HepG2 (cell line): Measurements from ENCODE around the gene CLN6. TPM values are rescaled to one million over a fixed set of nuclear protein-coding genes. Genes with fewer than 3 reads are reported as not detected.

Experiments used
- ATAC-seq: fragments of 200-7000 bp; cut with Tn5 transposase; 3 replicates; pipeline ENCODE4 v1.9.1; 2020; ENCODE audit warnings: mild to moderate bottlenecking, moderate library complexity
- BruUV-seq: library from RNA; stranded (reverse); fragments of 400-500 nt; replicated peaks from 2 replicates; lab custom pipeline; 2021; lab: Mats Ljungman, UMichigan
- CTCF ChIA-PET: fragments of 300-600 bp; formaldehyde crosslinking; extraction: SDS; loops from one replicate; lab custom pipeline; 2021; ENCODE audit warnings: low total read pairs, inconsistent platforms, low intra/inter-chr PET ratio; lab: Yijun Ruan, JAX
- POLR2A ChIA-PET: fragments of 350-600 bp; sonication (Branson Sonifier 250); formaldehyde crosslinking; loops from one replicate; lab custom pipeline; 2020; ENCODE audit warnings: antibody characterized with exemption, inconsistent platforms; lab: Yijun Ruan, JAX
- DNase-seq: peaks from one replicate; pipeline ENCODE4 v3.0.0-alpha.2; 2015; ENCODE audit warnings: low spot score
- FAIRE-seq: peaks from 3 replicates; lab custom pipeline; 2011; peaks lifted over from hg19 to GRCh38; lab: Jason Lieb, UNC
- H2AFZ ChIP-seq: one replicate; pipeline ENCODE4 v1.6.1; 2011; ENCODE audit warnings: low read length, inconsistent platforms
- H3K27ac ChIP-seq: fragments of 300-600 bp; 3 replicates; pipeline ENCODE4 v1.8.0; 2011; ENCODE audit warnings: mixed run types, mild to moderate bottlenecking, mixed read lengths, low read length, inconsistent platforms; ENCODE audit not compliant: insufficient read depth; ENCODE audit errors: extremely low read length
- H3K27me3 ChIP-seq, 2 experiments: fragments of 200-600 bp in 1 of 2; 2 replicates in 1 of 2; 3 replicates in 1 of 2; pipeline versions ENCODE4 v1.6.0 to v1.8.0; 2011; ENCODE audit warnings: low read length in 2 of 2, mild to moderate bottlenecking in 2 of 2, moderate library complexity in 2 of 2, inconsistent platforms in 1 of 2; ENCODE audit not compliant: insufficient read depth in 2 of 2, control insufficient read depth in 1 of 2
- H3K36me3 ChIP-seq, 2 experiments: fragments of 200-600 bp in 1 of 2; replicated peaks in 1 of 2; 2 replicates in 1 of 2; 3 replicates in 1 of 2; pipeline versions ENCODE4 v1.5.1 to v1.8.0; 2011; ENCODE audit warnings: low read length in 2 of 2, inconsistent platforms in 1 of 2; ENCODE audit not compliant: insufficient read depth in 2 of 2, control insufficient read depth in 1 of 2
- H3K4me1 ChIP-seq: 2 replicates; pipeline ENCODE4 v1.5.1; 2012; ENCODE audit warnings: low read length, inconsistent platforms; ENCODE audit not compliant: insufficient read depth
- H3K4me2 ChIP-seq: 2 replicates; pipeline ENCODE4 v1.6.0; 2011; ENCODE audit warnings: low read depth, low read length, inconsistent platforms
- H3K4me3 ChIP-seq, 3 experiments: fragments of 200-600 bp in 1 of 3; sonication (generic), shearing (Covaris generic) in 1 of 3; replicated peaks in 1 of 3; 2 replicates each; pipeline ENCODE4 v1.5.1; 2011 to 2016; ENCODE audit warnings: low read length in 3 of 3, inconsistent platforms in 2 of 3, low read depth in 2 of 3, mild to moderate bottlenecking in 2 of 3, control low read depth in 1 of 3, mixed read lengths in 1 of 3; ENCODE audit not compliant: insufficient read depth in 1 of 3
- H3K79me2 ChIP-seq: one replicate; pipeline ENCODE4 v1.6.1; 2011; ENCODE audit warnings: low read length, inconsistent platforms; ENCODE audit not compliant: insufficient read depth
- H3K9ac ChIP-seq: 2 replicates; pipeline ENCODE4 v1.6.0; 2011; ENCODE audit warnings: mild to moderate bottlenecking, low read depth, low read length, inconsistent platforms; ENCODE audit not compliant: insufficient read depth
- H3K9me3 ChIP-seq: 2 replicates; pipeline ENCODE4 v1.5.1; 2012; ENCODE audit warnings: mild to moderate bottlenecking, low read length
- H4K20me1 ChIP-seq: 2 replicates; pipeline ENCODE4 v1.6.0; 2011; ENCODE audit warnings: inconsistent platforms, mild to moderate bottlenecking, low read length, moderate library complexity; ENCODE audit not compliant: insufficient read depth
- MED13 ChIP-seq: sonication (generic); formaldehyde crosslinking; IDR thresholded peaks from 2 replicates; pipeline ENCODE4 v1.5.0; 2020; ENCODE audit warnings: missing genetic modification reagents
- MIXL1 ChIP-seq: IDR thresholded peaks from 2 replicates; pipeline ENCODE4 v1.6.1; 2016
- PHF5A ChIP-seq: IDR thresholded peaks from one replicate; pipeline ENCODE4 v1.6.1; 2018; ENCODE audit warnings: low read depth, missing genetic modification reagents; ENCODE audit not compliant: unreplicated experiment
- RAD51 ChIP-seq: fragments of 450-650 bp; IDR thresholded peaks from 2 replicates; pipeline ENCODE4 v1.6.1; 2016; ENCODE audit warnings: borderline replicate concordance
- RBAK ChIP-seq: sonication (generic); formaldehyde crosslinking; IDR thresholded peaks from 2 replicates; pipeline ENCODE4 v1.5.1; 2020; ENCODE audit warnings: mild to moderate bottlenecking, missing genetic modification reagents
- RFXANK ChIP-seq: IDR thresholded peaks from 2 replicates; pipeline ENCODE4 v1.6.1; 2016
- SOX5 ChIP-seq: IDR thresholded peaks from 2 replicates; pipeline ENCODE4 v1.6.1; 2016; ENCODE audit warnings: borderline replicate concordance
- ZBTB7B ChIP-seq: sonication (generic); formaldehyde crosslinking; IDR thresholded peaks from 2 replicates; pipeline ENCODE4 v1.4.0; 2020; ENCODE audit warnings: missing genetic modification reagents
- ZNF326 ChIP-seq: sonication (generic); formaldehyde crosslinking; IDR thresholded peaks from 2 replicates; pipeline ENCODE4 v1.4.0; 2020; ENCODE audit warnings: missing genetic modification reagents, borderline replicate concordance
- ZNF607 ChIP-seq: sonication (generic); formaldehyde crosslinking; IDR thresholded peaks from 2 replicates; pipeline ENCODE4 v1.5.1; 2020; ENCODE audit warnings: missing genetic modification reagents, mild to moderate bottlenecking, borderline replicate concordance
- ZSCAN25 ChIP-seq: sonication (generic); formaldehyde crosslinking; IDR thresholded peaks from 2 replicates; pipeline ENCODE4 v1.8.0; 2022; ENCODE audit warnings: mild to moderate bottlenecking, missing genetic modification reagents
- WGBS: methylation state at CpG from one replicate; pipeline ENCODE4 v1.1.6; 2017; ENCODE audit warnings: low lambda C conversion rate; 5-methylcytosine and 5-hydroxymethylcytosine counted together
- in situ Hi-C: cut with HindIII; loops from 2 replicates; pipeline ENCODE4 v1.10.0; 2017; ENCODE audit warnings: low pct_unique_long_range_greater_than_20kb; ENCODE audit not compliant: extremely low pct_ligation_motif_present
- intact Hi-C: fragments of 100-400 bp; cut with micrococcal nuclease; formaldehyde crosslinking; loops from one replicate; pipeline ENCODE4 v1.10.0; 2022; ENCODE audit not compliant: unreplicated experiment
- polyA plus RNA-seq, 8 experiments: library from polyadenylated mRNA; depleted of rRNA in 3 of 8; stranded (reverse) in 7 of 8; unstranded in 1 of 8; fragments of >200 nt; fragmentation: Illumina TruSeq in 4 of 8; extraction: Trizol in 4 of 8; gene quantifications; 2 replicates each; pipeline versions ENCODE4 v1.2.1 to v1.2.3, GENCODE V29; 2011 to 2016; ENCODE audit warnings: low read depth in 4 of 8, missing spikeins in 1 of 8, mixed read lengths in 1 of 8; ENCODE audit not compliant: insufficient read depth in 1 of 8
- total RNA-seq, 5 experiments: library from RNA; depleted of rRNA; stranded (reverse); fragments of >200 nt; fragmentation: Illumina TruSeq; extraction: Trizol; gene quantifications; 2 replicates each; pipeline ENCODE4 v1.2.3, GENCODE V29; 2016; ENCODE audit warnings: low read depth in 1 of 5
- TF ChIP-seq, protein P1 (sequence below): sonication (generic); formaldehyde crosslinking; IDR thresholded peaks from 2 replicates; pipeline ENCODE4 v1.8.1; 2022; ENCODE audit warnings: mild to moderate bottlenecking, missing genetic modification reagents
- TF ChIP-seq, protein P2 (sequence below): sonication (generic); formaldehyde crosslinking; IDR thresholded peaks from 2 replicates; pipeline ENCODE4 v1.4.0; 2020; ENCODE audit warnings: missing genetic modification reagents
- TF ChIP-seq, protein P3 (sequence below): sonication (generic); formaldehyde crosslinking; IDR thresholded peaks from 2 replicates; pipeline ENCODE4 v1.4.0; 2020; ENCODE audit warnings: missing genetic modification reagents
- TF ChIP-seq, protein P4 (sequence below): sonication (generic); formaldehyde crosslinking; IDR thresholded peaks from 2 replicates; pipeline ENCODE4 v1.5.1; 2020; ENCODE audit warnings: missing genetic modification reagents, mild to moderate bottlenecking, borderline replicate concordance
- TF ChIP-seq, protein P5 (sequence below): sonication (generic); formaldehyde crosslinking; IDR thresholded peaks from 2 replicates; pipeline ENCODE4 v1.8.0; 2023; ENCODE audit warnings: mild to moderate bottlenecking, missing genetic modification reagents

CLN6 gene
- total and polyA plus RNA-seq, 2 of the 13 experiments (the other 11 are each of a cell fraction or from before 2014, with no cell fraction given), result 24.9 to 27.1 TPM

DNA sequence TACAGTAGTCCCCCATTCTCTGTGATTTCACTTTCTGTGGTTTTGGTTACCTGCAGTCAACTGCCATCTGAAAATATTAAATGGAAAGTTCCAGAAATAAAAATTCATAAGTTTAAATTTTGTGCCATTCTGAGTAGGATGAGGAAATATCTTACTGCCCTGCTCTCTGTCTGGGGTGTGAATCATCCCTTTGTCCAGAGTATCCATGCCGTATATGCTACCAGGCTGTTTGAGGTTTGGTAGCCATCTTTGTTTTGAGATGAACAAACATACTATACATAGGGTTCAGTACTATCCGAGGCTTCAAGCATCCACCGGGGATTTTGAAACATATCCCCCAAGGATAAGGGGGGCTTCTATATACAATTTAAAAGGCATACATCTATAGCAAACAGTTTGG, 31.7 kb upstream of the CLN6 start:
- 8% methylated on average over 3 of the region's 3 CpGs for WGBS
- Histone ChIP-seq H3K27me3 (0 out of 5 replicates have a peak, but pooled peaks cover 0 to 4% of the 10 kb centered on the region in 2 experiments), H3K4me2 (no peak overlapping the region), H3K9ac (no peak overlapping the region), H3K4me3 (no peak overlapping the region), H3K4me1 (peaks cover 7% of the 10 kb centered on the region), H3K79me2 (no peaks in the 10 kb centered on the region), H3K9me3 (no peaks in the 10 kb centered on the region), H3K36me3 (no peaks in the 10 kb centered on the region), H4K20me1 (no peaks in the 10 kb centered on the region), H2AFZ (no peak overlapping the region), H3K27ac (no peak overlapping the region)
- in situ Hi-C loops (no loop called here), intact Hi-C loops (no loop called here)
- POLR2A ChIA-PET, result no interaction called here
- ATAC-seq (no peak), DNase-seq (no peak), FAIRE-seq (no peak)
- CTCF ChIA-PET, result no interaction called here
- BruUV-seq, result no TSS peak
- TF ChIP-seq MED13 (CRISPR knock-in tag) (no peak), RFXANK (CRISPR knock-in tag) (no peak), ZNF607 (CRISPR knock-in tag) (no peak), RAD51 (no peak), RBAK (no peak), ZSCAN25 (CRISPR knock-in tag) (no peak), ZBTB7B (no peak), MIXL1 (no peak), ZNF326 (CRISPR knock-in tag) (no peak), PHF5A (no peak), SOX5 (CRISPR knock-in tag) (no peak)
- TF ChIP-seq, protein P1, sequence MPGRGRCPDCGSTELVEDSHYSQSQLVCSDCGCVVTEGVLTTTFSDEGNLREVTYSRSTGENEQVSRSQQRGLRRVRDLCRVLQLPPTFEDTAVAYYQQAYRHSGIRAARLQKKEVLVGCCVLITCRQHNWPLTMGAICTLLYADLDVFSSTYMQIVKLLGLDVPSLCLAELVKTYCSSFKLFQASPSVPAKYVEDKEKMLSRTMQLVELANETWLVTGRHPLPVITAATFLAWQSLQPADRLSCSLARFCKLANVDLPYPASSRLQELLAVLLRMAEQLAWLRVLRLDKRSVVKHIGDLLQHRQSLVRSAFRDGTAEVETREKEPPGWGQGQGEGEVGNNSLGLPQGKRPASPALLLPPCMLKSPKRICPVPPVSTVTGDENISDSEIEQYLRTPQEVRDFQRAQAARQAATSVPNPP (CRISPR knock-in tag), result no peak
- TF ChIP-seq, protein P2, sequence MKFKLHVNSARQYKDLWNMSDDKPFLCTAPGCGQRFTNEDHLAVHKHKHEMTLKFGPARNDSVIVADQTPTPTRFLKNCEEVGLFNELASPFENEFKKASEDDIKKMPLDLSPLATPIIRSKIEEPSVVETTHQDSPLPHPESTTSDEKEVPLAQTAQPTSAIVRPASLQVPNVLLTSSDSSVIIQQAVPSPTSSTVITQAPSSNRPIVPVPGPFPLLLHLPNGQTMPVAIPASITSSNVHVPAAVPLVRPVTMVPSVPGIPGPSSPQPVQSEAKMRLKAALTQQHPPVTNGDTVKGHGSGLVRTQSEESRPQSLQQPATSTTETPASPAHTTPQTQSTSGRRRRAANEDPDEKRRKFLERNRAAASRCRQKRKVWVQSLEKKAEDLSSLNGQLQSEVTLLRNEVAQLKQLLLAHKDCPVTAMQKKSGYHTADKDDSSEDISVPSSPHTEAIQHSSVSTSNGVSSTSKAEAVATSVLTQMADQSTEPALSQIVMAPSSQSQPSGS (CRISPR knock-in tag), result no peak
- TF ChIP-seq, protein P3, sequence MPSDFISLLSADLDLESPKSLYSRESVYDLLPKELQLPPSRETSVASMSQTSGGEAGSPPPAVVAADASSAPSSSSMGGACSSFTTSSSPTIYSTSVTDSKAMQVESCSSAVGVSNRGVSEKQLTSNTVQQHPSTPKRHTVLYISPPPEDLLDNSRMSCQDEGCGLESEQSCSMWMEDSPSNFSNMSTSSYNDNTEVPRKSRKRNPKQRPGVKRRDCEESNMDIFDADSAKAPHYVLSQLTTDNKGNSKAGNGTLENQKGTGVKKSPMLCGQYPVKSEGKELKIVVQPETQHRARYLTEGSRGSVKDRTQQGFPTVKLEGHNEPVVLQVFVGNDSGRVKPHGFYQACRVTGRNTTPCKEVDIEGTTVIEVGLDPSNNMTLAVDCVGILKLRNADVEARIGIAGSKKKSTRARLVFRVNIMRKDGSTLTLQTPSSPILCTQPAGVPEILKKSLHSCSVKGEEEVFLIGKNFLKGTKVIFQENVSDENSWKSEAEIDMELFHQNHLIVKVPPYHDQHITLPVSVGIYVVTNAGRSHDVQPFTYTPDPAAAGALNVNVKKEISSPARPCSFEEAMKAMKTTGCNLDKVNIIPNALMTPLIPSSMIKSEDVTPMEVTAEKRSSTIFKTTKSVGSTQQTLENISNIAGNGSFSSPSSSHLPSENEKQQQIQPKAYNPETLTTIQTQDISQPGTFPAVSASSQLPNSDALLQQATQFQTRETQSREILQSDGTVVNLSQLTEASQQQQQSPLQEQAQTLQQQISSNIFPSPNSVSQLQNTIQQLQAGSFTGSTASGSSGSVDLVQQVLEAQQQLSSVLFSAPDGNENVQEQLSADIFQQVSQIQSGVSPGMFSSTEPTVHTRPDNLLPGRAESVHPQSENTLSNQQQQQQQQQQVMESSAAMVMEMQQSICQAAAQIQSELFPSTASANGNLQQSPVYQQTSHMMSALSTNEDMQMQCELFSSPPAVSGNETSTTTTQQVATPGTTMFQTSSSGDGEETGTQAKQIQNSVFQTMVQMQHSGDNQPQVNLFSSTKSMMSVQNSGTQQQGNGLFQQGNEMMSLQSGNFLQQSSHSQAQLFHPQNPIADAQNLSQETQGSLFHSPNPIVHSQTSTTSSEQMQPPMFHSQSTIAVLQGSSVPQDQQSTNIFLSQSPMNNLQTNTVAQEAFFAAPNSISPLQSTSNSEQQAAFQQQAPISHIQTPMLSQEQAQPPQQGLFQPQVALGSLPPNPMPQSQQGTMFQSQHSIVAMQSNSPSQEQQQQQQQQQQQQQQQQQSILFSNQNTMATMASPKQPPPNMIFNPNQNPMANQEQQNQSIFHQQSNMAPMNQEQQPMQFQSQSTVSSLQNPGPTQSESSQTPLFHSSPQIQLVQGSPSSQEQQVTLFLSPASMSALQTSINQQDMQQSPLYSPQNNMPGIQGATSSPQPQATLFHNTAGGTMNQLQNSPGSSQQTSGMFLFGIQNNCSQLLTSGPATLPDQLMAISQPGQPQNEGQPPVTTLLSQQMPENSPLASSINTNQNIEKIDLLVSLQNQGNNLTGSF (CRISPR knock-in tag), result no peak
- TF ChIP-seq, protein P4, sequence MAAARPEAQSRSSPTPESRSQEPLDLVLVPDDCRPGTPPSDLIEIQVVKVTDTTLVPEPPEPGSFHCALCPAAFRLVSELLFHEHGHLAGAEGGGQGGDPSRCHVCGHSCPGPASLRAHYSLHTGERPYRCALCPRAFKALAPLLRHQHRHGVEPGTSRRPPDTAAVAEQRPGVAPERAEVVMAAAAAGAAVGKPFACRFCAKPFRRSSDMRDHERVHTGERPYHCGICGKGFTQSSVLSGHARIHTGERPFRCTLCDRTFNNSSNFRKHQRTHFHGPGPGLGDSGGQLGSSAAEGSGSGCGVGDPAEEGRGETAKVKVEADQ (CRISPR knock-in tag), result no peak
- TF ChIP-seq, protein P5, sequence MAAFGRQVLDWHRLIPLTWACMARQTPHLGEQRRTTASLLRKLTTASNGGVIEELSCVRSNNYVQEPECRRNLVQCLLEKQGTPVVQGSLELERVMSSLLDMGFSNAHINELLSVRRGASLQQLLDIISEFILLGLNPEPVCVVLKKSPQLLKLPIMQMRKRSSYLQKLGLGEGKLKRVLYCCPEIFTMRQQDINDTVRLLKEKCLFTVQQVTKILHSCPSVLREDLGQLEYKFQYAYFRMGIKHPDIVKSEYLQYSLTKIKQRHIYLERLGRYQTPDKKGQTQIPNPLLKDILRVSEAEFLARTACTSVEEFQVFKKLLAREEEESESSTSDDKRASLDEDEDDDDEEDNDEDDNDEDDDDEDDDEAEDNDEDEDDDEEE, result no peak
